K562 (cell line): ENCODE measurements around the gene CCL27. TPM values are rescaled to one million over a fixed set of nuclear protein-coding genes. Genes with fewer than 3 reads are reported as not detected.

Source experiments
- ATAC-seq: fragments of 200-7000 bp; cut with Tn5 transposase; 3 replicates; pipeline ENCODE4 v1.9.1; 2020; ENCODE audit warnings: moderate library complexity
- BruUV-seq: library from RNA; stranded (reverse); fragments of 400-500 nt; replicated peaks from 2 replicates; lab custom pipeline; 2021; lab: Mats Ljungman, UMichigan
- CTCF ChIA-PET: fragments of 300-600 bp; formaldehyde crosslinking; extraction: SDS; loops from one replicate; lab custom pipeline; 2021; ENCODE audit warnings: low intra/inter-chr PET ratio; lab: Yijun Ruan, JAX
- POLR2A ChIA-PET: fragments of 300-600, 350-650 bp; sonication (Branson Sonifier 250); formaldehyde crosslinking; extraction: SDS; loops from one replicate; lab custom pipeline; 2021; ENCODE audit warnings: antibody characterized with exemption, inconsistent platforms; lab: Yijun Ruan, JAX
- DNase-seq, 4 experiments: peaks; one replicate each; pipeline versions ENCODE4 v3.0.0 to v3.0.0-alpha.2; 2011 to 2018; ENCODE audit warnings: low spot score in 3 of 4, mixed read lengths in 3 of 4; ENCODE audit errors: extremely low read depth in 1 of 4
- FAIRE-seq: peaks from 2 replicates; lab custom pipeline; 2011; peaks lifted over from hg19 to GRCh38; lab: Jason Lieb, UNC
- H2AFZ ChIP-seq: 2 replicates; pipeline ENCODE4 v1.6.0; 2011; ENCODE audit warnings: low read depth, low read length, control low read depth, inconsistent platforms
- H3K27ac ChIP-seq: fragments of 200-600 bp; 3 replicates; pipeline ENCODE4 v1.8.0; 2011; ENCODE audit warnings: low read depth, mild to moderate bottlenecking, control low read depth, inconsistent platforms, low read length, moderate library complexity, mixed read lengths; ENCODE audit errors: extremely low read depth
- H3K27me3 ChIP-seq, 2 experiments: fragments of 300-600 bp in 1 of 2; 2 replicates in 1 of 2; 3 replicates in 1 of 2; pipeline versions ENCODE4 v1.6.0 to v1.8.0; 2011; ENCODE audit warnings: inconsistent platforms in 2 of 2, low read length in 2 of 2, mild to moderate bottlenecking in 1 of 2, mixed read lengths in 1 of 2, moderate library complexity in 1 of 2; ENCODE audit not compliant: control insufficient read depth in 2 of 2, insufficient read depth in 2 of 2
- H3K36me3 ChIP-seq: fragments of 300-600 bp; 3 replicates; pipeline ENCODE4 v1.8.0; 2011; ENCODE audit warnings: mild to moderate bottlenecking, low read length, inconsistent platforms; ENCODE audit not compliant: control insufficient read depth, insufficient read depth
- H3K4me1 ChIP-seq, 2 experiments: fragments of 200-600 bp in 1 of 2; replicated peaks in 1 of 2; 2 replicates in 1 of 2; 3 replicates in 1 of 2; pipeline versions ENCODE4 v1.5.1 to v1.8.0; 2011; ENCODE audit warnings: inconsistent platforms in 2 of 2, low read length in 2 of 2, mild to moderate bottlenecking in 1 of 2, mixed read lengths in 1 of 2, moderate library complexity in 1 of 2; ENCODE audit not compliant: control insufficient read depth in 2 of 2, insufficient read depth in 2 of 2
- H3K4me2 ChIP-seq: 2 replicates; pipeline ENCODE4 v1.6.1; 2011; ENCODE audit warnings: low read length, control low read depth, inconsistent platforms, mixed read lengths; ENCODE audit not compliant: insufficient read depth
- H3K4me3 ChIP-seq: fragments of 200-600 bp; sonication (generic), shearing (Covaris generic); 2 replicates; pipeline ENCODE4 v1.5.1; 2016; ENCODE audit warnings: control low read depth, inconsistent platforms
- H3K79me2 ChIP-seq: fragments of 200-600 bp; 3 replicates; pipeline ENCODE4 v1.8.0; 2011; ENCODE audit warnings: low read length, inconsistent platforms; ENCODE audit not compliant: control insufficient read depth, insufficient read depth
- H3K9ac ChIP-seq, 2 experiments: 2 replicates each; pipeline versions ENCODE4 v1.6.0 to v1.6.1; 2011; ENCODE audit warnings: low read depth in 2 of 2, low read length in 2 of 2, control low read depth in 1 of 2, inconsistent platforms in 1 of 2, mild to moderate bottlenecking in 1 of 2, mixed read lengths in 1 of 2; ENCODE audit not compliant: insufficient read depth in 1 of 2
- H3K9me1 ChIP-seq: one replicate; pipeline ENCODE4 v1.6.0; 2011; ENCODE audit warnings: inconsistent platforms, mild to moderate bottlenecking, low read length, moderate library complexity; ENCODE audit not compliant: control insufficient read depth, insufficient read depth
- H3K9me3 ChIP-seq: replicated peaks from 2 replicates; pipeline ENCODE4 v1.5.1; 2011; ENCODE audit warnings: low read depth, low read length, inconsistent platforms; ENCODE audit not compliant: control insufficient read depth, insufficient read depth
- H4K20me1 ChIP-seq: replicated peaks from 2 replicates; pipeline ENCODE4 v1.6.1; 2011; ENCODE audit warnings: low read length, inconsistent platforms, mixed read lengths; ENCODE audit not compliant: control insufficient read depth, insufficient read depth
- ATF2 ChIP-seq: sonication (generic); formaldehyde crosslinking; IDR thresholded peaks from 2 replicates; pipeline ENCODE4 v1.8.1; 2022; ENCODE audit warnings: missing genetic modification reagents
- RBM22 ChIP-seq: fragments of 200-400 bp; formaldehyde crosslinking; IDR thresholded peaks from 2 replicates; pipeline ENCODE4 v1.6.1; 2018; ENCODE audit warnings: low read length, low read depth; ENCODE audit not compliant: poor library complexity, severe bottlenecking
- SMARCE1 ChIP-seq: fragments of 450-650 bp; IDR thresholded peaks from 2 replicates; pipeline ENCODE4 v1.7.1; 2016; ENCODE audit warnings: mild to moderate bottlenecking
- TEAD2 ChIP-seq: fragments of 450-650 bp; IDR thresholded peaks from 2 replicates; pipeline ENCODE4 v1.6.1; 2016; ENCODE audit warnings: missing genetic modification characterization, control low read depth, missing compliant biosample characterization
- THAP12 ChIP-seq: fragments of 250-450 bp; sonication (Bioruptor Pico); IDR thresholded peaks from 2 replicates; pipeline ENCODE4 v1.9.0; 2021; ENCODE audit warnings: mild to moderate bottlenecking, inconsistent platforms
- XRCC5 ChIP-seq: fragments of 200-400 bp; formaldehyde crosslinking; IDR thresholded peaks from 2 replicates; pipeline ENCODE4 v1.6.1; 2017; ENCODE audit warnings: low read depth, mild to moderate bottlenecking, low read length
- ZNF511 ChIP-seq: sonication (generic); formaldehyde crosslinking; IDR thresholded peaks from 2 replicates; pipeline ENCODE4 v1.8.0; 2022; ENCODE audit warnings: mild to moderate bottlenecking, missing genetic modification reagents
- WGBS: fragments of 100-300 bp; shearing (Covaris generic); methylation state at CpG from one replicate; pipeline ENCODE4 v1.1.6; 2016; ENCODE audit warnings: low coverage, mixed read lengths; ENCODE audit not compliant: insufficient coverage; ENCODE audit errors: missing lambda C conversion rate; 5-methylcytosine and 5-hydroxymethylcytosine counted together
- in situ Hi-C: fragments of 300-500 bp; cut with MboI; formaldehyde crosslinking; loops from 4 replicates; pipeline ENCODE4 v1.15.0; 2018; ENCODE audit warnings: inconsistent platforms, mixed read lengths
- intact Hi-C: fragments of 100-400 bp; cut with micrococcal nuclease; formaldehyde crosslinking; loops from 2 replicates; pipeline ENCODE4 v1.14.2; 2022
- polyA plus RNA-seq, 8 experiments: library from polyadenylated mRNA; depleted of rRNA in 4 of 8; stranded (reverse) in 5 of 8; unstranded in 3 of 8; fragments of >200 nt; fragmentation: Nextera tagmentation in 2 of 8; fragmentation: Illumina TruSeq in 1 of 8; extraction: Ambion mirVana in 2 of 8; extraction: Trizol in 1 of 8; gene quantifications; 2 replicates each; pipeline versions ENCODE4 v1.2.1 to v1.2.3, GENCODE V29; 2011 to 2014; ENCODE audit warnings: inconsistent platforms in 1 of 8, missing spikeins in 1 of 8
- total RNA-seq, 7 experiments: library from RNA; depleted of rRNA in 6 of 7; stranded (reverse); fragments of >200 nt in 6 of 7; fragmentation: Illumina TruSeq in 2 of 7; extraction: Trizol in 2 of 7; gene quantifications; 2 replicates each; pipeline versions ENCODE4 v1.2.1 to v1.2.3, GENCODE V29; 2011 to 2021; ENCODE audit warnings: low replicate concordance in 1 of 7

CCL27 gene
- total and polyA plus RNA-seq, 9 of the 15 experiments (the other 6 are each of a cell fraction or from before 2014, with no cell fraction given) = 0.10 to 0.53 (median 0.27) TPM; not detected in 5

DNA sequence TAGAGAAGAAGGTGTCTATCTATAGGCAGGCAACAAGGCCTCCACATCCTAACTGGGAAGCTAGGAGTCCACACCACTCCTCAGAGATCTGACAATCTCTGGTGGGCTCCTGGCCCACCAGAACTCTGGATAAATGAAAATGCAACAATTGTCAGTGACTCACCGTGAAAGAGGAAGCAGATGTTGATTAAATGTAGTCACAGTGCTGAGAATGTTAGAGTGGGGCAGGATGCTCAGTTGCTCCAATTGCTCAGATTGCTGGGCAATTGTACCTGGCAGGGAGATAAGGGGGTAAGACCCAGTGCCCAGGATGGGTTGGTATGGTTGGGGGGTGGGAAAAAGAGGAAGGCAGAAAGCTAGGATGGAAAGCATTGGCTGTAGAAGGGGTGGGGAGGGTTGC lies 24.3 kb upstream of the CCL27 start:
- in situ Hi-C loops (no loop called here), intact Hi-C loops (no loop called here)
- no peaks in the 10 kb centered on the region for H3K9me3 ChIP-seq
- H3K36me3 ChIP-seq = no peaks in the 10 kb centered on the region
- no peak overlapping the region for H3K9ac ChIP-seq
- DNase-seq (no peak), ATAC-seq (no peak), FAIRE-seq (no peak)
- CTCF ChIA-PET = no interaction called here
- H3K9me1 ChIP-seq = no peaks in the 10 kb centered on the region
- peaks cover 3% of the 10 kb centered on the region; the same call in 1 of the 2 replicates for H4K20me1 ChIP-seq
- H2AFZ ChIP-seq = no peak overlapping the region
- WGBS = 0% methylated on average over 1 of the region's 1 CpG
- TF ChIP-seq THAP12 (no peak), SMARCE1 (no peak), XRCC5 (no peak), ZNF511 (CRISPR knock-in tag) (no peak), RBM22 (no peak), TEAD2 (tag) (no peak), ATF2 (no peak)
- TF ChIP-seq, all 486 proteins: peak for 0
- Histone ChIP-seq H3K4me1 (no peaks in the 10 kb centered on the region), H3K27ac (no peak overlapping the region), H3K27me3 (no peaks in the 10 kb centered on the region), H3K79me2 (no peaks in the 10 kb centered on the region), H3K4me2 (no peak overlapping the region), H3K4me3 (no peak overlapping the region)
- no TSS peak for BruUV-seq
- POLR2A ChIA-PET = interaction anchor here (0.9 to 1.0 kb wide), 2 partner anchors 11 to 44 kb away, joined by 3 read pairs; no protein-coding TSS in a partner anchor
